Measurements from ENCODE around the gene TSGA10IP.

Gene TSGA10IP

GRCh38 chr11:65977621-65978390 lies 32.5 kb downstream of the TSGA10IP start:
- DNase-seq (ENCODE audit: low read depth) = no peak

GRCh38 chr11:65978391-65979238 lies 33.3 kb downstream of the TSGA10IP start:
- no peak for DNase-seq (ENCODE audit: low read depth)

GRCh38 chr11:65979261-65979759 lies 34.0 kb downstream of the TSGA10IP start:
- DNase-seq (ENCODE audit: low read depth) = no peak

- DNase-seq (ENCODE audit: low read depth) = no peak
Measured at GRCh38 chr11:65981101-65981740, 35.9 kb downstream of the TSGA10IP start.

GRCh38 chr11:65981972-65982823 lies 36.9 kb downstream of the TSGA10IP start:
- DNase-seq (ENCODE audit: low read depth) = no peak

- no peak for DNase-seq (ENCODE audit: low read depth)
Measured at GRCh38 chr11:65982824-65983588, 37.7 kb downstream of the TSGA10IP start.

- no peak for DNase-seq (ENCODE audit: low read depth)
Measured at GRCh38 chr11:65983589-65983987, 38.3 kb downstream of the TSGA10IP start.

GRCh38 chr11:65987336-65987735 lies 42.1 kb downstream of the TSGA10IP start:
- no peak for DNase-seq (ENCODE audit: low read depth)

- DNase-seq (ENCODE audit: low read depth) = peak; percentile 96
Measured at GRCh38 chr11:65988791-65989592, 43.7 kb downstream of the TSGA10IP start.

- DNase-seq (ENCODE audit: low read depth) = no peak
Measured at GRCh38 chr11:65992056-65992455, 46.8 kb downstream of the TSGA10IP start.

GRCh38 chr11:65997286-65997685 lies 52.0 kb downstream of the TSGA10IP start:
- DNase-seq (ENCODE audit: low read depth) = no peak

GRCh38 chr11:66001942-66002647 lies 56.8 kb downstream of the TSGA10IP start, which contains the start of the genes BANF1 and EIF1AD:
BANF1 (plus strand) TSS chr11:66002503; CDS start chr11:66003251, 748 bp downstream.
EIF1AD (minus strand) TSS chr11:66002157; CDS start chr11:66000389, 1,768 bp downstream.
- peak; percentile 99 for DNase-seq (ENCODE audit: low read depth)

GRCh38 chr11:66002648-66003225 lies 57.5 kb downstream of the TSGA10IP start:
- DNase-seq (ENCODE audit: low read depth) = no peak

GRCh38 chr11:66003291-66003690 lies 58.0 kb downstream of the TSGA10IP start:
- no peak for DNase-seq (ENCODE audit: low read depth)

- DNase-seq (ENCODE audit: low read depth) = no peak
Measured at GRCh38 chr11:66004186-66004585, 58.9 kb downstream of the TSGA10IP start.

GRCh38 chr11:66006134-66006890 lies 61.0 kb downstream of the TSGA10IP start:
- no peak for DNase-seq (ENCODE audit: low read depth)

- DNase-seq (ENCODE audit: low read depth) = no peak
Measured at GRCh38 chr11:66006891-66007176, 61.6 kb downstream of the TSGA10IP start.

GRCh38 chr11:66007201-66007634 lies 61.9 kb downstream of the TSGA10IP start:
- DNase-seq (ENCODE audit: low read depth) = no peak
